Epithelial cell of proximal tubule (primary cell): Measurements from ENCODE around the gene SMIM12. TPM values are rescaled to one million over a fixed set of nuclear protein-coding genes. Genes with fewer than 3 reads are reported as not detected.

Experiments
- DNase-seq: peaks from one replicate; pipeline ENCODE4 v3.0.0-alpha.2; 2011; ENCODE audit warnings: low read depth
- H3K4me3 ChIP-seq: 2 replicates; pipeline ENCODE4 v1.5.1; 2011; ENCODE audit warnings: low read depth, mild to moderate bottlenecking, low read length
- CTCF ChIP-seq: conservative IDR thresholded peaks from 2 replicates; pipeline ENCODE4 v1.5.1; 2012; ENCODE audit warnings: low read depth, mild to moderate bottlenecking, low read length
- total RNA-seq: library from RNA; depleted of rRNA; stranded (reverse); fragments of >200 nt; gene quantifications from 2 replicates; pipeline ENCODE4 v1.2.3, GENCODE V29; 2015

Gene SMIM12
- total RNA-seq, 1 donor from 2014 or later, result 30.8 TPM

DNA sequence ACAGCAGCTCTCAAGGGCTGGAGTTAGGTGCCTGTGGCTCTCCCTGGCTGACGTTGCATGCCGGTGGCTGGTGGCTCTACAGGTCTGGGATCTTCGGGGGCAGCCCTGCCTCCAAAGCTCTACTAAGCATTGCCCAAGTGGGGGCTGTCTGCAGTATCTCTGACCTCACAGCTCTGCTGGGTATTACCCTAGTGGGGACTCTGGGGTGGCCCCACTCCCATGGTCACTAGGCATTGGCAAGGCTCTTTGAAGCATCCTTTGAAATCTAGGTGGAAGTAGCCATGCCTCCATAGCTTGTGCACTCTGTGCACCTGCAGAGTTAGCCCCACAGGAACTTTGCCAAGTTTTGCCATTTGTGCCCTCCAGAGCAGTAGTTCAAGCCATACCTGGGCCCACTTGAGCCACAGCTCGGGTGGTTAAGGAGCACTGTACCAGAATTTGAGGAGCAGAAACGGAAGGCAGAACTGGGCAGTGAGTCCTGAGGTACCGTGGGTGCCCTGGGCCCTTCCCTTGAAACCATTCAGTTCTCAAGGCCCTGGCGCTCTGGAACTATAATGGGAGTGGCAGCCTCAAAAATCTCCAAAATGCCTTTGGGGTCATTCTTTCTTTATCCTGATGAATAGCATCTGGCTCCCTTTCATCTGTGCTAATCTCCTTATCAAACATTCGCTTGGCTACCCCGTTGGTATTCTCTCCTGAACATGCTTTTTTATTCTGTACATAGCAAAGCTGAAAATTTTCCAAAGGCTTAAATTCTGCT, 51.3 kb downstream of the SMIM12 start:
- H3K4me3 ChIP-seq, result no peak overlapping the region
- no peak for TF ChIP-seq CTCF
- DNase-seq, result no peak

DNA sequence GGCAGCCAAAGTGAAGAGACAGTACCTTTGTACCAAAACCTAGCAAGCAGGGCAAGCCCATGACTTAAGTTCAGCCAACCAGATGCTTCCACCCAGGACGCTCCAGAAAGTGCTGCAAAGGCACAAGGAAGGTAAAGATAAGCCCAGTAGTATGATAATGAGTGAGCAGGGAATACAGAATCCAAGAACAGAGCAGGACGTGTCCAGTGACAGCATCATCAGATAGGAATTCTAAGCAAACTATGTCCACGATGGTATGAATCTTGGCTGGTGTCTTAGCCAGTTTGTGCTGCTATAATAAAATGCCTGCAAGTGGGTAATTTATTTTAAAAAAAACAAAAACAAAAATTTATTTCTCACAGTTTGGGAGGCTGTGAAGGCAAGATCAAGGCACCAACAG, 53.2 kb downstream of the SMIM12 start:
- no peak for DNase-seq

GRCh38 chr1:34803770-34804169, 55.8 kb downstream of the SMIM12 start:
- no peak for TF ChIP-seq CTCF
- DNase-seq, result no peak
- no peak overlapping the region for H3K4me3 ChIP-seq

More for the DNA sequence above, 53.2 kb downstream of the SMIM12 start:
- TF ChIP-seq CTCF, result no peak
- H3K4me3 ChIP-seq, result no peak overlapping the region

Other genes with a start within 250 kb of the SMIM12 start
- 0.51 TPM in 1 of 2 replicates, not detected in the other for gene GJB5, start 104.7 kb downstream of the SMIM12 start, total RNA-seq
- 0.87 and 2.9 TPM in 2 replicates for gene GJB4, start 100.0 kb downstream of the SMIM12 start, total RNA-seq
- gene GJB3, start 78.5 kb downstream of the SMIM12 start, total RNA-seq, result 25.0 and 40.6 TPM in 2 replicates
- gene GJA4, start 66.8 kb downstream of the SMIM12 start, total RNA-seq, result not detected in 2 replicates
- 0.22 and 0.81 TPM in 2 replicates for gene DLGAP3, start 69.9 kb upstream of the SMIM12 start, total RNA-seq
- gene TMEM35B, start 125.6 kb upstream of the SMIM12 start, total RNA-seq, result 20.1 and 28.8 TPM in 2 replicates
- 4.6 and 8.0 TPM in 2 replicates for gene ZMYM6, start 172.2 kb upstream of the SMIM12 start, total RNA-seq
- 12.6 and 12.8 TPM in 2 replicates for gene ZMYM1, start 219.6 kb upstream of the SMIM12 start, total RNA-seq